Naive thymus-derived CD4-positive, alpha-beta T cell (primary cell): ENCODE results near the gene UBE4A. TPM values are rescaled to one million over a fixed set of nuclear protein-coding genes. Genes with fewer than 3 reads are reported as not detected.

ENCODE experiments used
- ATAC-seq: fragments of 150-1000 bp; cut with Tn5 transposase; 2 replicates; pipeline ENCODE4 v1.10.0; 2021; ENCODE audit warnings: mild to moderate bottlenecking, moderate library complexity
- CTCF ChIA-PET: fragments of 350-600 bp; sonication (Branson Sonifier 250); formaldehyde crosslinking; loops from one replicate; lab custom pipeline; 2021; ENCODE audit warnings: antibody characterized with exemption; lab: Charles Lee
- POLR2A ChIA-PET: fragments of 350-600 bp; sonication (Branson Sonifier 250); formaldehyde crosslinking; loops from one replicate; lab custom pipeline; 2021; ENCODE audit warnings: antibody characterized with exemption, inconsistent platforms; lab: Charles Lee
- DNase-seq, 9 donors: peaks; one replicate each; pipeline versions ENCODE4 v3.0.0 to v3.0.0-alpha.2; 2020 to 2022; ENCODE audit warnings: mixed read lengths in 1 of 9
- H3K27ac ChIP-seq: one replicate; pipeline ENCODE4 v1.7.0; 2013; ENCODE audit warnings: mild to moderate bottlenecking, low read depth, low read length, moderate library complexity
- H3K27me3 ChIP-seq, 2 donors: one replicate each; pipeline ENCODE4 v1.7.0; 2013; ENCODE audit warnings: low read length in 2 of 2, mild to moderate bottlenecking in 2 of 2, moderate library complexity in 2 of 2; ENCODE audit not compliant: control insufficient read depth in 2 of 2, insufficient read depth in 2 of 2
- H3K36me3 ChIP-seq, 3 experiments: 1 replicate in 2 of 3; 2 replicates in 1 of 3; pipeline ENCODE4 v1.7.0; 2013; ENCODE audit warnings: low read length in 3 of 3, mild to moderate bottlenecking in 3 of 3, moderate library complexity in 1 of 3; ENCODE audit not compliant: insufficient read depth in 3 of 3, control insufficient read depth in 2 of 3
- H3K4me1 ChIP-seq, 2 donors: one replicate each; pipeline ENCODE4 v1.7.0; 2013; ENCODE audit warnings: low read length in 2 of 2, mild to moderate bottlenecking in 2 of 2, moderate library complexity in 1 of 2; ENCODE audit not compliant: control insufficient read depth in 2 of 2, insufficient read depth in 2 of 2
- H3K4me3 ChIP-seq: 2 replicates; pipeline ENCODE4 v1.7.0; 2013; ENCODE audit warnings: mild to moderate bottlenecking, low read length
- H3K9me3 ChIP-seq, 3 experiments: 1 replicate in 2 of 3; 2 replicates in 1 of 3; pipeline ENCODE4 v1.7.0; 2013; ENCODE audit warnings: low read length in 3 of 3; ENCODE audit not compliant: control insufficient read depth in 2 of 3
- H3K27ac Mint-ChIP-seq, 9 donors: one replicate each; pipeline ENCODE4 v1.8.0; 2020 to 2022; ENCODE audit warnings: mixed read lengths in 9 of 9, mild to moderate bottlenecking in 8 of 9, moderate library complexity in 5 of 9, inconsistent platforms in 2 of 9
- H3K27me3 Mint-ChIP-seq, 5 donors: one replicate each; pipeline ENCODE4 v1.8.0; 2021 to 2022; ENCODE audit warnings: mixed read lengths in 5 of 5, mild to moderate bottlenecking in 1 of 5
- H3K36me3 Mint-ChIP-seq, 5 donors: one replicate each; pipeline ENCODE4 v1.8.0; 2020 to 2022; ENCODE audit warnings: mixed read lengths in 5 of 5, mild to moderate bottlenecking in 3 of 5, inconsistent platforms in 1 of 5
- H3K4me1 Mint-ChIP-seq, 7 donors: one replicate each; pipeline ENCODE4 v1.8.0; 2020 to 2022; ENCODE audit warnings: mixed read lengths in 7 of 7, mild to moderate bottlenecking in 3 of 7, inconsistent platforms in 1 of 7
- H3K4me3 Mint-ChIP-seq, 10 donors: one replicate each; pipeline ENCODE4 v1.8.0; 2020 to 2022; ENCODE audit warnings: mild to moderate bottlenecking in 10 of 10, mixed read lengths in 10 of 10, moderate library complexity in 6 of 10, inconsistent platforms in 2 of 10
- H3K9me3 Mint-ChIP-seq, 11 donors: one replicate each; pipeline ENCODE4 v1.8.0; 2020 to 2022; ENCODE audit warnings: mixed read lengths in 11 of 11, mild to moderate bottlenecking in 4 of 11, inconsistent platforms in 1 of 11, moderate library complexity in 1 of 11
- intact Hi-C, 2 donors: fragments of 100-400 bp; cut with micrococcal nuclease; formaldehyde crosslinking; loops; one replicate each; pipeline ENCODE4 v1.15.1; 2023
- polyA plus RNA-seq, 2 donors: library from polyadenylated mRNA; unstranded; fragments of 300-500 nt; fragmentation: Illumina TruSeq; gene quantifications; one replicate each; pipeline ENCODE4 v1.2.3, GENCODE V29; 2021
- total RNA-seq, 6 experiments: library from RNA in 5 of 6; stranded (reverse) in 5 of 6; gene quantifications; 1 replicate in 5 of 6; 2 replicates in 1 of 6; pipeline ENCODE4 v1.2.3 and lab custom pipeline; 2021 to 2026

Gene UBE4A
- total and polyA plus RNA-seq, 7 experiments from 2014 or later = 20.3 to 54.5 (median 39.0) TPM

- H3K27ac Mint-ChIP-seq = peak overlapping the region; percentile 60 to 100 (median 80)
- POLR2A ChIA-PET = interaction anchor here (0.5 to 0.7 kb wide), 2 partner anchors 26 to 144 kb away, joined by 3 to 4 read pairs; no protein-coding TSS in a partner anchor
- H3K9me3 Mint-ChIP-seq = peaks cover 0 to 8% (median 1%) of the 10 kb centered on the region in 11 donors
- ATAC-seq (no peak), DNase-seq (no peak)
- no peaks in the 10 kb centered on the region for H3K9me3 ChIP-seq
- intact Hi-C loops = loop anchor here in 1 of 2 donors (1.0 kb wide), 2 partner anchors 8 to 13 kb away; no protein-coding TSS in a partner anchor
- H3K36me3 ChIP-seq = no peaks in the 10 kb centered on the region
- CTCF ChIA-PET = interaction anchor here (1.1 to 1.2 kb wide), 3 partner anchors 9 to 26 kb away, joined by 3 to 4 read pairs (median 3); no protein-coding TSS in a partner anchor
- peaks cover 34 to 63% of the 10 kb centered on the region in 2 donors for H3K4me1 ChIP-seq
- H3K4me1 Mint-ChIP-seq = peaks cover 43 to 90% (median 78%) of the 10 kb centered on the region in 7 donors
- no peak overlapping the region for H3K4me3 ChIP-seq
- H3K27me3 Mint-ChIP-seq = no peaks in the 10 kb centered on the region
- no peak overlapping the region for H3K27ac ChIP-seq
- peak overlapping the region in 8 of 10 donors; percentile 13 to 87 (median 53) for H3K4me3 Mint-ChIP-seq
- no peaks in the 10 kb centered on the region for H3K27me3 ChIP-seq
- H3K36me3 Mint-ChIP-seq = peaks cover 3 to 51% (median 42%) of the 10 kb centered on the region in 5 donors
Observed at GRCh38 chr11:118321386-118322082, 37.9 kb upstream of the UBE4A start.

DNA sequence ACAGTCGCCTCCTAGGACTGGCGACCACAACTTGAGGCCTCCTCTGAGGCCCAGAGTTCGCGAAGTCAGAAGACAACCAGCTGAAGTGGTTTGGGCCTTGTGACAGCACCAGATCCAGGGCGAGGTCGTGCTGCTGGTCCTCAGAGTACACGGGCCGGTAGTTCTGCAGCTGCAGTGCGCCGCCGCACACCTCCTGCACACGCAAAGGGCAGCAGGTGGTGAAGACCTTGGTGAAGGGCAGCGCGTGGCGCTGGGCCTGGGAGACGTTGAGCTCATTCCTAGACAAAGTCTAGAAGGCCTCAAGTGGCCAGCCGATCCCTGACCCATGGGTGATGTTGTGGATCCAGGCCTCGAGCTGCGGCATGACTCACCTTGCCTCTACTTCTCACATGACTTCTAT, 36.7 kb upstream of the UBE4A start:
- Histone ChIP-seq H3K4me1 (peaks cover 24 to 52% of the 10 kb centered on the region in 2 donors), H3K9me3 (no peaks in the 10 kb centered on the region), H3K36me3 (no peaks in the 10 kb centered on the region), H3K4me3 (no peak overlapping the region), H3K27me3 (no peaks in the 10 kb centered on the region), H3K27ac (no peak overlapping the region)
- no peak for ATAC-seq
- ChIA-PET CTCF (interaction anchor here (1.1 kb wide), 1 partner anchor 16 kb away, joined by 3 read pairs; no protein-coding TSS in a partner anchor), POLR2A (interaction anchor here (1.0 to 1.1 kb wide), 2 partner anchors 27 to 76 kb away, joined by 3 to 5 read pairs; no protein-coding TSS in a partner anchor)
- peak overlapping the region in 2 of 9 donors; percentile 80 to 100 for H3K27ac Mint-ChIP-seq
- H3K27me3 Mint-ChIP-seq = no peaks in the 10 kb centered on the region
- intact Hi-C loops = no loop called here
- peaks cover 0 to 8% (median 0%) of the 10 kb centered on the region in 11 donors for H3K9me3 Mint-ChIP-seq
- DNase-seq = no peak
- H3K36me3 Mint-ChIP-seq = peaks cover 3 to 47% (median 38%) of the 10 kb centered on the region in 5 donors
- peaks cover 35 to 83% (median 72%) of the 10 kb centered on the region in 7 donors for H3K4me1 Mint-ChIP-seq
- peak overlapping the region in 2 of 10 donors; percentile 42 to 43 for H3K4me3 Mint-ChIP-seq

DNA sequence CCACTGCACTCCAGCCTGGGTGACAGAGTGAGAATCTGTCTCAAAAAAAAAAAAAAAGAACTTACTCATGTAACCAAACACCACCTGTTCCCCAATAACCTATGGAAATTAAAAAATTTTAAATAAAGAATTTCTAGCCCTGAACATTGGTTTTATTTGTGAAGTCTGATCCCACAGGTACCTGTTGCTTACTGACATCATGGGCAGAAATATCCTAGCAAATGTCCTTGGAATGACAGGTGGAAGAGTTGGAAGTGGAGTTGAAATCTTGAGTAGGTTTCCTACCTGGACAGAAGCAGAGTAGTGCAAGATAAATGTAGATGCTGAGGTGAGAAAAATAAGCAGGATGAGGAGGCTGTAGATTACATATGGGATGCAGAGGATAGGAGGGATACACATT, 34.1 kb upstream of the UBE4A start:
- CTCF ChIA-PET = interaction anchor here (0.6 kb wide), 1 partner anchor 13 kb away, joined by 5 read pairs; no protein-coding TSS in a partner anchor
- ATAC-seq (no peak), DNase-seq (no peak)
- intact Hi-C loops = no loop called here
- Histone ChIP-seq H3K9me3 (no peaks in the 10 kb centered on the region), H3K36me3 (no peaks in the 10 kb centered on the region), H3K4me3 (no peak overlapping the region), H3K27me3 (no peaks in the 10 kb centered on the region), H3K27ac (no peak overlapping the region), H3K4me1 (peaks cover 0 to 27% of the 10 kb centered on the region in 2 donors)
- H3K9me3 Mint-ChIP-seq = peaks cover 0 to 6% (median 0%) of the 10 kb centered on the region in 11 donors
- peak overlapping the region in 6 of 9 donors; percentile 2 to 87 (median 14) for H3K27ac Mint-ChIP-seq
- H3K27me3 Mint-ChIP-seq = no peaks in the 10 kb centered on the region
- peaks cover 11 to 73% (median 63%) of the 10 kb centered on the region in 7 donors for H3K4me1 Mint-ChIP-seq
- peaks cover 3 to 49% (median 46%) of the 10 kb centered on the region in 5 donors for H3K36me3 Mint-ChIP-seq
- peak overlapping the region in 1 of 10 donors; percentile 3 for H3K4me3 Mint-ChIP-seq
- POLR2A ChIA-PET = no interaction called here

- ChIA-PET POLR2A (interaction anchor here (0.9 to 1.7 kb wide), 6 partner anchors 9 to 23 kb away, joined by 3 to 11 read pairs (median 4); partner anchors contain the start of gene CD3D), CTCF (no interaction called here)
- intact Hi-C loops = loop anchor here in 1 of 2 donors (1.0 kb wide), 2 partner anchors 7 to 10 kb away; no protein-coding TSS in a partner anchor
- H3K27me3 ChIP-seq = no peaks in the 10 kb centered on the region
- no peak for ATAC-seq
- Mint-ChIP-seq H3K9me3 (peaks cover 0 to 6% (median 0%) of the 10 kb centered on the region in 11 donors), H3K4me1 (peaks cover 0 to 49% (median 42%) of the 10 kb centered on the region in 7 donors), H3K4me3 (no peak overlapping the region), H3K27ac (peak overlapping the region in 8 of 9 donors; percentile 41 to 87 (median 68)), H3K36me3 (peaks cover 3 to 30% (median 29%) of the 10 kb centered on the region in 5 donors), H3K27me3 (no peaks in the 10 kb centered on the region)
- no peak overlapping the region for H3K4me3 ChIP-seq
- H3K27ac ChIP-seq = no peak overlapping the region
- H3K36me3 ChIP-seq = no peaks in the 10 kb centered on the region
- H3K9me3 ChIP-seq = no peaks in the 10 kb centered on the region
- no peak for DNase-seq
- H3K4me1 ChIP-seq = peaks cover 1 to 10% of the 10 kb centered on the region in 2 donors
Observed at GRCh38 chr11:118328745-118329144, 30.7 kb upstream of the UBE4A start.

- Histone ChIP-seq H3K27me3 (no peaks in the 10 kb centered on the region), H3K27ac (peak overlapping the region; percentile 96), H3K4me1 (peaks cover 38 to 52% of the 10 kb centered on the region in 2 donors), H3K36me3 (peaks cover 0 to 8% (median 8%) of the 10 kb centered on the region in 3 experiments), H3K4me3 (no peak overlapping the region), H3K9me3 (no peaks in the 10 kb centered on the region)
- H3K4me1 Mint-ChIP-seq = peaks cover 20 to 62% (median 48%) of the 10 kb centered on the region in 7 donors
- H3K27ac Mint-ChIP-seq = peak overlapping the region; percentile 64 to 97 (median 95)
- ChIA-PET POLR2A (interaction anchor here (0.6 to 1.7 kb wide), 3 partner anchors 13 to 113 kb away, joined by 3 to 8 read pairs (median 6); no protein-coding TSS in a partner anchor), CTCF (interaction anchor here (1.7 kb wide), 1 partner anchor 11 kb away, joined by 3 read pairs; no protein-coding TSS in a partner anchor)
- peaks cover 2 to 32% (median 19%) of the 10 kb centered on the region in 5 donors for H3K36me3 Mint-ChIP-seq
- peak overlapping the region in 9 of 10 donors; percentile 7 to 84 (median 73) for H3K4me3 Mint-ChIP-seq
- peaks cover 0 to 1% (median 0%) of the 10 kb centered on the region in 11 donors for H3K9me3 Mint-ChIP-seq
- DNase-seq (peak in 7 of 9 donors; percentile 36 to 66 (median 52)), ATAC-seq (peak; percentile 39)
- intact Hi-C loops = loop anchor here in 1 of 2 donors (1.0 kb wide), 1 partner anchor 13 kb away; no protein-coding TSS in a partner anchor
- H3K27me3 Mint-ChIP-seq = no peaks in the 10 kb centered on the region
Observed at GRCh38 chr11:118334745-118335144, 24.7 kb upstream of the UBE4A start.

DNA sequence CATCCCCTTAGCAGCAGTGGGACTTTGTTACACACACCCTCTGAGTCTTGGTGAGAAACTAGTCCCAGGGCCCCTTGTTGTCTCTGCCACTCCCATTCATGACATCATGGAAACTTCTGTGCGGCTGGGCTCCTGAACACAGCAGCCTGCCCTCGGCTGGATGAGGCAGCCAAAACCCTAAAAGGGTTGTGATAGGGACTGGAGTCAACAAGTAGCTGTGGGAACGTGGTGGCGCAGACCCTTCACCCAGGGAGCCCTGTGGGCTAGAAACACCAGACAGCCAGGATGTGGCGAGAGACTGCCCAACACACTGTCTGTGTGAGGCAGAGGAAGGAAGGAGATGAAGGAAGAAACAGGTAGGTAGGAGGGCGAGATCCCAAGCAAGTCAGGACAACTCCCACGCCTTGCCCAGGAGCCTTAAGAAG, 20.8 kb upstream of the UBE4A start:
- no peaks in the 10 kb centered on the region for H3K27me3 ChIP-seq
- peak overlapping the region; percentile 89 to 98 (median 96) for H3K4me3 Mint-ChIP-seq
- H3K36me3 Mint-ChIP-seq = peaks cover 7 to 51% (median 33%) of the 10 kb centered on the region in 5 donors
- H3K4me3 ChIP-seq = peak overlapping the region; percentile 88
- peak overlapping the region; percentile 95 to 100 (median 99) for H3K27ac Mint-ChIP-seq
- H3K27ac ChIP-seq = peak overlapping the region; percentile 96
- H3K36me3 ChIP-seq = peaks cover 0 to 13% (median 8%) of the 10 kb centered on the region in 3 experiments
- peaks cover 46 to 50% of the 10 kb centered on the region in 2 donors for H3K4me1 ChIP-seq
- intact Hi-C loops = loop anchor here (1.0 to 2.0 kb wide), 5 partner anchors 9 to 192 kb away; partner anchors contain the start of gene KMT2A (in 1 of the 2)
- CTCF ChIA-PET = interaction anchor here (0.9 to 7.8 kb wide), 9 partner anchors 10 to 43 kb away, joined by 3 to 74 read pairs (median 4); partner anchors contain the start of gene CD3E
- no peaks in the 10 kb centered on the region for H3K9me3 Mint-ChIP-seq
- no peaks in the 10 kb centered on the region for H3K9me3 ChIP-seq
- H3K27me3 Mint-ChIP-seq = no peaks in the 10 kb centered on the region
- DNase-seq (peak; percentile 46 to 99 (median 92)), ATAC-seq (peak; percentile 82)
- peaks cover 28 to 68% (median 55%) of the 10 kb centered on the region in 7 donors for H3K4me1 Mint-ChIP-seq
- POLR2A ChIA-PET = interaction anchor here (0.6 to 3.6 kb wide), 15 partner anchors 9 to 230 kb away, joined by 3 to 16 read pairs (median 5); partner anchors contain the start of genes JAML and UBE4A
